Measurements from ENCODE around the gene RHOBTB3. TPM values are rescaled to one million over a fixed set of nuclear protein-coding genes. Genes with fewer than 3 reads are reported as not detected.

RHOBTB3 gene, protein sequence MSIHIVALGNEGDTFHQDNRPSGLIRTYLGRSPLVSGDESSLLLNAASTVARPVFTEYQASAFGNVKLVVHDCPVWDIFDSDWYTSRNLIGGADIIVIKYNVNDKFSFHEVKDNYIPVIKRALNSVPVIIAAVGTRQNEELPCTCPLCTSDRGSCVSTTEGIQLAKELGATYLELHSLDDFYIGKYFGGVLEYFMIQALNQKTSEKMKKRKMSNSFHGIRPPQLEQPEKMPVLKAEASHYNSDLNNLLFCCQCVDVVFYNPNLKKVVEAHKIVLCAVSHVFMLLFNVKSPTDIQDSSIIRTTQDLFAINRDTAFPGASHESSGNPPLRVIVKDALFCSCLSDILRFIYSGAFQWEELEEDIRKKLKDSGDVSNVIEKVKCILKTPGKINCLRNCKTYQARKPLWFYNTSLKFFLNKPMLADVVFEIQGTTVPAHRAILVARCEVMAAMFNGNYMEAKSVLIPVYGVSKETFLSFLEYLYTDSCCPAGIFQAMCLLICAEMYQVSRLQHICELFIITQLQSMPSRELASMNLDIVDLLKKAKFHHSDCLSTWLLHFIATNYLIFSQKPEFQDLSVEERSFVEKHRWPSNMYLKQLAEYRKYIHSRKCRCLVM
- 100 to 1,000 TPM in 2 of 3 donors, 10 to 100 TPM in 1; 82.8 to 205 (median 109) TPM for total RNA-seq

DNA sequence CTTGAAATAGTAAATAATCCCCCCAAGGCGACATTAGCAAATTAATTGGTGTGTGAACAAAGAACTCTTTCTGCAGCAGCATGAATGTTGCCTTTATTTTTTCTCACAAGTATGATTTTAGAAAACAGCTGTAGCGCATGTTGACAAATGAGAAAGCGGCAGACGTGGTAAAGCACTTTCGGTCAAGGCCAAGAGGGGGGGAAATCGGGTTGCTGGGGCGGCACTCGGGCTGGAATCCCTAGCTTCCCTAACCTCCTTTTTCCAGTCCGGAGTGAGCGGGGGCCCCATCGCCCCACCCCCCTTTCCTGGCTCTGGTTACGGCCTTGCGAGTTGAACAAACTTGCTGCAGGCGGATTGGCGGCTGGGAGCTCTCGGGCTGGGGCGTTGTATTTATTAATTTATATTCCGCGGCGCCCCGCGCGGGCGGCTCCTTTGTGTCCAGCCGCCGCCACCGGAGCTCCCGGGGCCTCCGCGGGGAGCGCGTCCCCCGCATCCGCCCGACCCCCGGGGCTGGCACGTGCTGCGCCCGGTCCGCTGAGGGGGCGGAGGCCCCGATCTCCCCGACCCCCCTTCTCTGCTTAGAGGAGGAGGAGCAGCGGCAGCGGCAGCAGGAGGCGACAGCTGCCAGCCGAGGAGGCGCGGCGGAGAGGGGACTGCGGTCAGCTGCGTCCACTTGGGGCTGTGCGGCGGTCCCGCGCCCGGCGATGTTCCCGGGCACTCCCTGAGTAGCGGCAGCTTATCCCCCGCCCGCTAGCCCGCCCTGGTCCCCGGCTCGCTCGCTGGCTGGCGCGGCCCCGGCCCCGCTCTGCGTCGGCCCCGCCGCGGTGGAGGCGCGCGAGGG, at the start of gene RHOBTB3:
RHOBTB3 (plus strand) TSS at position 607 of the 841 bp plus-strand sequence. CDS start 347 bp downstream, outside the sequence.
- peak within 1 kb of the TSS; percentile 83 to 94 for H3K27ac ChIP-seq
- no peaks in the 10 kb centered on the region for H3K4me1 ChIP-seq
- H3K36me3 ChIP-seq, result no peaks in the 10 kb centered on the region
- intact Hi-C loops (cut with DNase I; ENCODE audit: low total_unique reads), result no loop called here
- peak; percentile 73 to 81 for DNase-seq (ENCODE audit: low spot score in 2 of 2)
- peak; percentile 3 for TF ChIP-seq POLR2A (IDR thresholded peaks at IDR 0.05)
- TF ChIP-seq POLR2AphosphoS5 (IDR thresholded peaks at IDR 0.05), result peak in 1 of 3 donors; percentile 29
- TF ChIP-seq, protein P1, sequence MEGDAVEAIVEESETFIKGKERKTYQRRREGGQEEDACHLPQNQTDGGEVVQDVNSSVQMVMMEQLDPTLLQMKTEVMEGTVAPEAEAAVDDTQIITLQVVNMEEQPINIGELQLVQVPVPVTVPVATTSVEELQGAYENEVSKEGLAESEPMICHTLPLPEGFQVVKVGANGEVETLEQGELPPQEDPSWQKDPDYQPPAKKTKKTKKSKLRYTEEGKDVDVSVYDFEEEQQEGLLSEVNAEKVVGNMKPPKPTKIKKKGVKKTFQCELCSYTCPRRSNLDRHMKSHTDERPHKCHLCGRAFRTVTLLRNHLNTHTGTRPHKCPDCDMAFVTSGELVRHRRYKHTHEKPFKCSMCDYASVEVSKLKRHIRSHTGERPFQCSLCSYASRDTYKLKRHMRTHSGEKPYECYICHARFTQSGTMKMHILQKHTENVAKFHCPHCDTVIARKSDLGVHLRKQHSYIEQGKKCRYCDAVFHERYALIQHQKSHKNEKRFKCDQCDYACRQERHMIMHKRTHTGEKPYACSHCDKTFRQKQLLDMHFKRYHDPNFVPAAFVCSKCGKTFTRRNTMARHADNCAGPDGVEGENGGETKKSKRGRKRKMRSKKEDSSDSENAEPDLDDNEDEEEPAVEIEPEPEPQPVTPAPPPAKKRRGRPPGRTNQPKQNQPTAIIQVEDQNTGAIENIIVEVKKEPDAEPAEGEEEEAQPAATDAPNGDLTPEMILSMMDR (IDR thresholded peaks at IDR 0.05), result no peak
- H3K27me3 ChIP-seq, result no peaks in the 10 kb centered on the region
- peak within 1 kb of the TSS; percentile 74 to 89 (median 86) for H3K4me3 ChIP-seq
- H3K9me3 ChIP-seq, result no peaks in the 10 kb centered on the region

DNA sequence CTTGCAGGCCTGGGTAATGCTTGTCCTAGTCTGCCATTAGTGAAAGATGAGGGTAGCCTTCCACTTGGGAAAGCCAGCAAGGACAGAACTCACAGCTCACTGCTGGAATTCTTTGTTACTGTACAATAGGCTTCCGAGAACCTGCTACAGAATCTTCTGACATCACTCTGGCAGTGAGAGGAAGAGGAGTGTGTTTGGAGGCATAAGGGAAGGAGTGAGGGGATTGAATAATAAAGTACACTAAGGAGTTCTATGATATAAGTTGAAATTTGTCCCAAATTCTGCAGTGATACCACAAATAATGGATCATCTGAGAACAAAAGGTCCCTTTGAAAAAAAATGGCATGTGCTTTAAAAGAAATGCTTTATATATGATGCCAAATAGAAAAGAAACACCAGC, 48.2 kb upstream of the RHOBTB3 start, which contains the start of gene SPATA9:
SPATA9 (minus strand) TSS at position 101 of the 400 bp plus-strand sequence. CDS start 137 bp downstream, outside the sequence.
- no peak for TF ChIP-seq POLR2AphosphoS5 (IDR thresholded peaks at IDR 0.05)
- TF ChIP-seq POLR2A (IDR thresholded peaks at IDR 0.05), result no peak
- TF ChIP-seq, protein P1 (IDR thresholded peaks at IDR 0.05), result no peak

DNA sequence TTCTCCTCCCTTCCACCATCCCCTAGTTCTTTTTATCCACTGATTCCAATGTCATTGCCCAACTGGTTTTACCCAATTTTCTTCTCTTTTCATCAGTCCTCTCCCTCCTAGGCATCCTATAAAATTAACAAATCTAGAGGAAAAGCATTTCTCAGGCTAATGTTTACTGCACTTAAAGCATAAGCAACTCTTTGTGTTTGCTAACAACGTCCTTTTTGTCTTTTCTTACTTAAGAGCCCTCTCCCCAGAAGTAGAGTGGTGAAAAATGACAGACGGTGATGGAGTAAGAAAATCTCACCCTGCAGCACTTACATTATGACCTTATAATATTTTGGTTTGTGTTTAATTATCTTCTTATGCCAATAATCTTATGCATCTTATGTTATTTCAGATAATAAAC, 46.8 kb upstream of the RHOBTB3 start:
- Histone ChIP-seq H3K27ac (no peak overlapping the region), H3K27me3 (no peaks in the 10 kb centered on the region), H3K9me3 (no peaks in the 10 kb centered on the region), H3K4me1 (no peaks in the 10 kb centered on the region), H3K4me3 (no peak overlapping the region), H3K36me3 (no peaks in the 10 kb centered on the region)
- TF ChIP-seq, protein P1 (IDR thresholded peaks at IDR 0.05), result no peak
- TF ChIP-seq POLR2AphosphoS5 (IDR thresholded peaks at IDR 0.05), result no peak
- no peak for TF ChIP-seq POLR2A (IDR thresholded peaks at IDR 0.05)
- intact Hi-C loops (cut with DNase I; ENCODE audit: low total_unique reads), result no loop called here
- no peak for DNase-seq (ENCODE audit: low spot score in 2 of 2)

More for the DNA sequence above, 48.2 kb upstream of the RHOBTB3 start, which contains the start of gene SPATA9:
- intact Hi-C loops (cut with DNase I; ENCODE audit: low total_unique reads), result no loop called here
- Histone ChIP-seq H3K4me3 (no peak within 1 kb of the TSS), H3K4me1 (no peaks in the 10 kb centered on the region), H3K9me3 (no peaks in the 10 kb centered on the region), H3K27ac (no peak within 1 kb of the TSS), H3K27me3 (no peaks in the 10 kb centered on the region), H3K36me3 (no peaks in the 10 kb centered on the region)
- DNase-seq (ENCODE audit: low spot score in 2 of 2), result no peak

DNA sequence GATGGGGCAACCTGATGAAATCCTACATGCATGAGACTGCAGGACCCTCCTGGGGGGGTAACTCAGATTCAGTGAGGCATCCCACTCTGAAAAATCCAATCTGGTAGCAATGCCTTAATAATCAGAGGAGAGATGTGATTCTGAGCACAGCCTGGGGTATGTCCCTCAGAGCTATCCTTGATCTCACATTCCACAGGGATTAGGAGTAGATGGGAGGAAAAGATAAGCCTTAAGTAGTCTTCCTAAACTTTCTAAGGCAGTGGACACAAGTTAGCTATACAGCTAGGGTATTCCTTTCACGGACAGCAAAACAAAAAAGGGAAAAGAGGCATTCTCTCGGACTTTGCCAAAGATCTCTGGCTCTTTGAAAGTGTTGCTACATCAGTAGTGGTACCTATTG, 44.5 kb upstream of the RHOBTB3 start:
- DNase-seq (ENCODE audit: low spot score in 2 of 2), result no peak
- H3K4me3 ChIP-seq, result no peak overlapping the region
- TF ChIP-seq, protein P1 (IDR thresholded peaks at IDR 0.05), result no peak
- TF ChIP-seq POLR2A (IDR thresholded peaks at IDR 0.05), result no peak
- no peak for TF ChIP-seq POLR2AphosphoS5 (IDR thresholded peaks at IDR 0.05)
- intact Hi-C loops (cut with DNase I; ENCODE audit: low total_unique reads), result no loop called here
- H3K27ac ChIP-seq, result no peak overlapping the region
- H3K4me1 ChIP-seq, result no peaks in the 10 kb centered on the region
- no peaks in the 10 kb centered on the region for H3K27me3 ChIP-seq
- no peaks in the 10 kb centered on the region for H3K9me3 ChIP-seq
- no peaks in the 10 kb centered on the region for H3K36me3 ChIP-seq

Measured in breast epithelium (tissue), 4 donors.